ENCODE data around the gene KANSL1.
"Not testable (repeated sequence)": the region's sequence is repeated elsewhere in the genome, so short reads cannot be mapped to it uniquely, and the experiment has no call there.

Gene KANSL1

DNA sequence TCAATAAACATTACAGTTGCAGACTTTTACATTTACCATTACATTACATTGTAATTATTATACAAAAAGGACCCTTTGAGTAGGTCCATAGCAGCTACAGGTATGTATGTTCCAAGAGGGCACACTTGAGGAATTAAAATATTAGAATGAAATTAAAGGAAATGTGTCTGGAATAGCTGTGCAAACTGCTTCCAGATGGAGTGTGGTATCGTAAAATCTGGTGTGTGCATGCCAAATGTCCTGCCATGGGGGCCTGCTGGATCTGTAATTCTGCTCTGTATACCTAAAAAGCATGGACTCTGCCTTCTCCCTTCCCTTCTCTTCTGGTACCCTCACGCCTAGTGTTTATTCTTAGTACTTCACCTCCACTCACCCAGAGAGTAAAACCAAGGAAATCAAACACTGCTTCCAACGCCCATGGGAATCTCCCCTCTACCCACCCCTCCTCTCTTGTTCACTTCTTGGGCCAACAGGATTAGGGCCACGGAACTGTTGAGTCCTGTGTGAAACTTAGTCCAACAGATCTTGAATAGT lies 155.4 kb downstream of the KANSL1 start:
- no peak for DNase-seq (ENCODE audit: low spot score)

DNA sequence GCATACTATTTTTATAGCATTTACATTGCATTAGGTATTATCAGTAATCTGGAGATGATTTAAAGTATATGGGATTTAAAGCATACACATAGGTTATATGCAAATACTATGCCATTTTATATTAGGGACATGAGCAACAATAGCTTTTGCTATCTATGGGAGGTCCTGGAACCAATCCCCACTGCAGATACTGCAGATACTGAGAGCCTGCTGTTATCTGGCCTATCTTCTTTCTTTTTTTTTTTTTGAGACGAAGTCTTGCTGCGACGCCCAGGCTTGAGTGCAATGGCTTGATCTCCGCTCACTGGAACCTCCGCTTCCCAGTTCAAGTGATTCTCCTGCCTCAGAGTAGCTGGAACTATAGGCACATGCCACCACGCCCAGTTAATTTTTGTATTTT lies 156.7 kb downstream of the KANSL1 start:
- DNase-seq (ENCODE audit: low spot score), result no peak

DNA sequence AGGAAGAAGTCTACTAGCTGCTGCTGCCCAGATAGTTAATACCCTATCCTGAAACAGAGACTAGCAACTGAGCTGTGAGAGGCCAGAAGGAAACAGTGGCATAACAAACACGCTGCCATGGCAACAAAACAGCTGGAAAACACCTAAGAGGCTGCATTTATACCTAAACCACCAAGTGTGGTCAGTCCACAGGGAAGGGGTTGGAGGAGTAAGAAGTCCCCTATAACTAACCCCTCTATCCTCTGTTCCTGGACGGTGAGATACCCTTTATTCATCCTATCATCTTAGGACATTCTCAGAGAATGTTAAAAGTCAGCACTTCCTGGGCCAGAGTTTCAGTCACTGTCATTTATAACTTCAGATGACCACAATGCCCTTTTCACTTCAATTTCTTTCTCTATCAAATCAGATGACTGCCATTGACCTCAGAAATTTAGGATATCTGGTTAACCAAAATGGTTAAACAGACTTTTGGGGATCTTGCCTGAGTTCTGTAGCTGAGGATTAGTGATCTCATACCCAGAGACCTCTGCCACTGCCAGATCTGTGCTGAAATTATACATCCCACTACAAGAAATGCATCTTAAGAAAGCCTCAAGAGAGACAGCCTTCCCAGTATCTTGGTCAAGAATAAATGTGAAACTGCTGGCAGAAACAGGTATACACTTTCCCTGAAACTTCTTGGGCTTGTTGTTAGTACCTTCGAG lies 158.0 kb downstream of the KANSL1 start:
- DNase-seq (ENCODE audit: low spot score), result no peak

- no peak for DNase-seq (ENCODE audit: low spot score)
Observed at GRCh38 chr17:46033392-46033791, 159.8 kb downstream of the KANSL1 start.

DNA sequence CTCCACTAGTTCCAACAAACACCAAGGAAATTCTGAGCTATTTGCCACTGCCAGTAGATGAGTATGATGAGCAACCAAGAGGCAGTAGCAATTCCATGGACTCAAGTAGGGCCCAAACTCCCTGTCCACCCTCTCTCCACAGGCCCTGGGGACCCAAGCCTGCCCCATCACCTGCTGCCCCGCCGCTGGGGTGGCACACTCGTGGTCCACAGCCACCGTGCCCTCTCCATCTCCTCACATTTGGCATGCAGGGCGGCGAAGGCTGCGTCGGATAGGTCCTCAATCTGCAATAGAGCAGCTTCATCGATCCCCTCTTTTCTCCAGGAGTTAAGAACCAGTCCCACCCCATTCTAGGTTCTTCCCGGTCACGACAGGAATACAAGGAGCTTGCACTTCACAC lies 160.3 kb downstream of the KANSL1 start:
- DNase-seq (ENCODE audit: low spot score), result no peak

DNA sequence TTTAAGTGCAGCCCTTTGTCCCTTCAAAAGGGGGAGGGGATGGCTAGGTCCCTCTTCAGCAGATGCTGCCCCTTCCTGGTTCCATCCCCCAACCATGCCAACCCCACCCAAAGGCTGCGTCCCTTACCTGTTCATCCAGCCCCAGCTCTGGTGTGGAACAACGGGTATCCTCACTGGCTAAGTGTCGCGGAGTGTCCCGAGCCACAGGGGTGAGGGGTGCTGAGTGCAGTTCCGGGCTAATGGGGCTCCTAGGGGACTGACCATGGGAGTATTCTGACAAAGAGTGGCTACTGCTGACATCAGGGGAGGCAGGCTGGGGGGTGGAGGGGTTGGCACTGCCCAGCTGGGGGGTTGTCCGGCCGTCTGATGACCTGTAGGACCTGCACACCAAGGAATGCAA lies 161.3 kb downstream of the KANSL1 start:
- DNase-seq (ENCODE audit: low spot score), result no peak

- DNase-seq (ENCODE audit: low spot score), result no peak
Observed at GRCh38 chr17:46031440-46031839, 161.8 kb downstream of the KANSL1 start.

GRCh38 chr17:46030752-46031151 lies 162.5 kb downstream of the KANSL1 start:
- no peak for DNase-seq (ENCODE audit: low spot score)

GRCh38 chr17:46029627-46030026 lies 163.6 kb downstream of the KANSL1 start:
- no peak for DNase-seq (ENCODE audit: low spot score)

- DNase-seq (ENCODE audit: low spot score), result no peak
Observed at GRCh38 chr17:46028981-46029565, 164.2 kb downstream of the KANSL1 start.

DNA sequence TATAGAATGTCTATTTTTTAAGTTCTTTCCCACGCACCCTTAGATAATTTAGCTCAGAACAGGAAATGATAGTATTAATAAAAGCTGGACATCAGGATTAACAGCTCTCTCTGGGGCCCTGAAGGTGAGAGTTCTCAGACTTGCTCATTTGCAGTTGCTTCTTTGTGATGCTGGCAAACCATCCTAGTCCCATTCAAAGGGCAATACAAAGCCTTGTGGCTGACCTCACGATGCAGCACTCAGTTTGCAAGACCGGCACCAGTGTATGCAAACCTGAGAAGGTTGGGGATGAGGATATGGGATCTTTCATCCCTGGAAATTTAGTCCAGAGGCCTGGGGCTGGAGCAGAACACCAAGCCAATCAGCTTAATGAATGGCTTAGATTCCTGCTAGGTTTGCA lies 164.9 kb downstream of the KANSL1 start:
- DNase-seq (ENCODE audit: low spot score), result no peak

GRCh38 chr17:46027976-46028325 lies 165.3 kb downstream of the KANSL1 start:
- DNase-seq (ENCODE audit: low spot score), result no peak

DNA sequence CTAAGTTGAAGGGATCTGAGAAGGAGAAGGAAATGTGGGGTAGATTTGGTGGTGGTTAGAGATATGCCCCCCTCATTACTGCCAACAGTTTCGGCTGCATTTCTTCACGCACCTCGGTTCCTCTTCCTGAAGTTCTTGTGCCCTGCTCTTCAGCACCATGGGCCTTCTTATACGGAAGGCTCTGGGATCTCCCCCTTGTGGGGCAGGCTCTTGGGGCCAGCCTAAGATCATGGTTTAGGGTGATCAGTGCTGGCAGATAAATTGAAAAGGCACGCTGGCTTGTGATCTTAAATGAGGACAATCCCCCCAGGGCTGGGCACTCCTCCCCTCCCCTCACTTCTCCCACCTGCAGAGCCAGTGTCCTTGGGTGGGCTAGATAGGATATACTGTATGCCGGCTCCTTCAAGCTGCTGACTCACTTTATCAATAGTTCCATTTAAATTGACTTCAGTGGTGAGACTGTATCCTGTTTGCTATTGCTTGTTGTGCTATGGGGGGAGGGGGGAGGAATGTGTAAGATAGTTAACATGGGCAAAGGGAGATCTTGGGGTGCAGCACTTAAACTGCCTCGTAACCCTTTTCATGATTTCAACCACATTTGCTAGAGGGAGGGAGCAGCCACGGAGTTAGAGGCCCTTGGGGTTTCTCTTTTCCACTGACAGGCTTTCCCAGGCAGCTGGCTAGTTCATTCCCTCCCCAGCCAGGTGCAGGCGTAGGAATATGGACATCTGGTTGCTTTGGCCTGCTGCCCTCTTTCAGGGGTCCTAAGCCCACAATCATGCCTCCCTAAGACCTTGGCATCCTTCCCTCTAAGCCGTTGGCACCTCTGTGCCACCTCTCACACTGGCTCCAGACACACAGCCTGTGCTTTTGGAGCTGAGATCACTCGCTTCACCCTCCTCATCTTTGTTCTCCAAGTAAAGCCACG lies 165.9 kb downstream of the KANSL1 start:
- DNase-seq (ENCODE audit: low spot score), result no peak

- no peak for DNase-seq (ENCODE audit: low spot score)
Observed at GRCh38 chr17:46026166-46027047, 166.8 kb downstream of the KANSL1 start.

- DNase-seq (ENCODE audit: low spot score), result no peak
Observed at GRCh38 chr17:46025510-46026165, 167.6 kb downstream of the KANSL1 start.

DNA sequence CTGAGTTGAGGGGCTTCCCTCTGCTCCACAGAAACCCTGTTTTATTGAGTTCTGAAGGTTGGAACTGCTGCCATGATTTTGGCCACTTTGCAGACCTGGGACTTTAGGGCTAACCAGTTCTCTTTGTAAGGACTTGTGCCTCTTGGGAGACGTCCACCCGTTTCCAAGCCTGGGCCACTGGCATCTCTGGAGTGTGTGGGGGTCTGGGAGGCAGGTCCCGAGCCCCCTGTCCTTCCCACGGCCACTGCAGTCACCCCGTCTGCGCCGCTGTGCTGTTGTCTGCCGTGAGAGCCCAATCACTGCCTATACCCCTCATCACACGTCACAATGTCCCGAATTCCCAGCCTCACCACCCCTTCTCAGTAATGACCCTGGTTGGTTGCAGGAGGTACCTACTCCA lies 168.2 kb downstream of the KANSL1 start:
- no peak for DNase-seq (ENCODE audit: low spot score)

- DNase-seq (ENCODE audit: low spot score), result no peak
Observed at GRCh38 chr17:46024590-46024989, 168.6 kb downstream of the KANSL1 start.

GRCh38 chr17:46023783-46024388 lies 169.3 kb downstream of the KANSL1 start:
- DNase-seq (ENCODE audit: low spot score), result no peak

DNA sequence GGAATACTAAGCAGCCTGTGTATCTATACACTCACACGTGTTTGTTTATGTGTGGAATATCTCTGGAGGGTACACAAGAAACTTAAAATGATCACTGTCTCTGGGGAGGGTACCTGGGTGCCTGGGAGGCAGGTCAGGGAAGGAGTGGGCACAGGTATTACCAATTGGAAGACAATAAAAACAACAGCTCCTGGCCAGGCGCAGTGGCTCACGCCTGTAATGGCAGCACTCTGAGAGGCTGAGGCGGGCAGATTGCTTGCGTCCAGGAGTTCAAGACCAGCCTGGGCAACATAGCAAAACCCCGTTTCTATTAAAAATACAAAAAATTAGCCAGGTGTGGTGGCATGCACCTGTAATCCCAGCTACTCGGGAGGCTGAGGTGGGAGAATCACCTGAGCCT lies 169.9 kb downstream of the KANSL1 start:
- not testable (repeated sequence) for DNase-seq (ENCODE audit: low spot score)

DNA sequence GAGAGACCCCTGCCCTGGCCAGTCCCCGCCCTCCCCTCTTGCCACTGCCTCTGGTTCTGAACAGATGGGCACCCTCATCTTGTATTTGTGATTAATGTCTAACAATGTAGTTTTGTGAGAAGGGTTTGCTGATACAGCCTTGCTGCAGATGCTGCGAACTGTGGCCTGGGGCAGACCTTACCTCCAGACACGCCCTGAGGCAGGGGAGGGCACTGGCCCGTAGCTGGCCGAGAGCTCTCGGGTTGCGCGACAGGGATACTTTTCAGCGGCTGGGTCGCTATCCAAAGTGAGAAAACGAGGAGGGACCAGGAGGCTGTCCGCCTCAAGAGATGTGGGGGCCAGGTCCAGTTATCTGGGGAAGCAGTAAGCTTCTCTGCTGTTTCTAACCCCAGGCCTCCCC lies 172.2 kb downstream of the KANSL1 start:
- no peak for DNase-seq (ENCODE audit: low spot score)

All from SW480 (cell line).